ENCODE data around the gene FXYD2.

Gene FXYD2

GRCh38 chr11:117795638-117796455 is 28.7 kb downstream of the FXYD2 start:
- no peak for ATAC-seq

- ATAC-seq, result no peak
These were observed 29.5 kb downstream of the FXYD2 start for GRCh38 chr11:117794772-117795629.

- no peak for ATAC-seq
These were observed 30.4 kb downstream of the FXYD2 start for GRCh38 chr11:117794135-117794534.

GRCh38 chr11:117793583-117793982 is 31.0 kb downstream of the FXYD2 start:
- no peak for ATAC-seq

- no peak for ATAC-seq
These were observed 31.6 kb downstream of the FXYD2 start for GRCh38 chr11:117792992-117793391.

- ATAC-seq, result no peak
These were observed 32.3 kb downstream of the FXYD2 start for GRCh38 chr11:117792241-117792640.

- ATAC-seq, result no peak
These were observed 34.3 kb downstream of the FXYD2 start for GRCh38 chr11:117790279-117790678.

- ATAC-seq, result no peak
These were observed 35.3 kb downstream of the FXYD2 start for GRCh38 chr11:117789241-117789640.

- no peak for ATAC-seq
These were observed 38.2 kb downstream of the FXYD2 start for GRCh38 chr11:117786135-117786870.

- ATAC-seq, result no peak
These were observed 42.4 kb downstream of the FXYD2 start for GRCh38 chr11:117782101-117782500.

GRCh38 chr11:117781627-117782026 is 42.9 kb downstream of the FXYD2 start:
- ATAC-seq, result no peak

GRCh38 chr11:117780456-117780855 is 44.1 kb downstream of the FXYD2 start:
- no peak for ATAC-seq

GRCh38 chr11:117774553-117774952 is 50.0 kb downstream of the FXYD2 start:
- no peak for ATAC-seq

GRCh38 chr11:117772360-117772759 is 52.2 kb downstream of the FXYD2 start:
- ATAC-seq, result no peak

- ATAC-seq, result no peak
These were observed 52.7 kb downstream of the FXYD2 start for GRCh38 chr11:117771841-117772240.

GRCh38 chr11:117771197-117771596 is 53.3 kb downstream of the FXYD2 start:
- no peak for ATAC-seq

- ATAC-seq, result no peak
These were observed 54.5 kb downstream of the FXYD2 start for GRCh38 chr11:117770061-117770460.
